Calu3 (cell line): ENCODE data around the gene PRODH. TPM values are rescaled to one million over a fixed set of nuclear protein-coding genes. Genes with fewer than 3 reads are reported as not detected.
A peak's percentile ranks its signal among the peaks of the same experiment; 100 is the strongest.
"Not testable (repeated sequence)": the region's sequence is repeated elsewhere in the genome, so short reads cannot be mapped to it uniquely, and the experiment has no call there.

Source experiments
- BruUV-seq: library from RNA; stranded (reverse); fragments of 400-500 nt; replicated peaks from 2 replicates; lab custom pipeline; 2021; lab: Mats Ljungman, UMichigan
- CTCF ChIA-PET: fragments of 300-600 bp; sonication (Branson Sonifier 250); formaldehyde crosslinking; loops from one replicate; lab custom pipeline; 2022; ENCODE audit warnings: antibody characterized with exemption; lab: Charles Lee
- DNase-seq: peaks from one replicate; pipeline ENCODE4 v3.0.0; 2022
- H3K27ac Mint-ChIP-seq: one replicate; pipeline ENCODE4 v1.8.0; 2022; ENCODE audit warnings: mixed read lengths; ENCODE audit not compliant: unreplicated experiment
- H3K27me3 Mint-ChIP-seq: one replicate; pipeline ENCODE4 v1.8.0; 2022; ENCODE audit warnings: mixed read lengths; ENCODE audit not compliant: unreplicated experiment
- H3K36me3 Mint-ChIP-seq: one replicate; pipeline ENCODE4 v1.8.0; 2022; ENCODE audit warnings: mild to moderate bottlenecking, moderate library complexity, mixed read lengths; ENCODE audit not compliant: insufficient read depth, unreplicated experiment
- H3K4me1 Mint-ChIP-seq: one replicate; pipeline ENCODE4 v1.8.0; 2022; ENCODE audit warnings: mild to moderate bottlenecking, low read depth, mixed read lengths; ENCODE audit not compliant: unreplicated experiment
- H3K4me3 Mint-ChIP-seq: one replicate; pipeline ENCODE4 v1.8.0; 2022; ENCODE audit warnings: mild to moderate bottlenecking, low read depth, moderate library complexity, mixed read lengths; ENCODE audit not compliant: unreplicated experiment
- H3K9me3 Mint-ChIP-seq: one replicate; pipeline ENCODE4 v1.8.0; 2022; ENCODE audit warnings: low read depth, mixed read lengths; ENCODE audit not compliant: unreplicated experiment
- intact Hi-C: fragments of 100-400 bp; cut with micrococcal nuclease; formaldehyde crosslinking; loops from one replicate; pipeline ENCODE4 v1.10.0; 2022; ENCODE audit not compliant: unreplicated experiment
- total RNA-seq: library from RNA; stranded (reverse); gene quantifications from 2 replicates; pipeline ENCODE4 v1.2.3, GENCODE V29; 2022
- TF ChIP-seq, protein P1 (sequence below): fragments of 200-600 bp; IDR thresholded peaks from one replicate; pipeline ENCODE4 v1.8.0; 2022; ENCODE audit warnings: antibody characterized with exemption; ENCODE audit not compliant: unreplicated experiment

PRODH gene
- total RNA-seq, 1 experiment from 2014 or later, result 1.5 TPM

DNA sequence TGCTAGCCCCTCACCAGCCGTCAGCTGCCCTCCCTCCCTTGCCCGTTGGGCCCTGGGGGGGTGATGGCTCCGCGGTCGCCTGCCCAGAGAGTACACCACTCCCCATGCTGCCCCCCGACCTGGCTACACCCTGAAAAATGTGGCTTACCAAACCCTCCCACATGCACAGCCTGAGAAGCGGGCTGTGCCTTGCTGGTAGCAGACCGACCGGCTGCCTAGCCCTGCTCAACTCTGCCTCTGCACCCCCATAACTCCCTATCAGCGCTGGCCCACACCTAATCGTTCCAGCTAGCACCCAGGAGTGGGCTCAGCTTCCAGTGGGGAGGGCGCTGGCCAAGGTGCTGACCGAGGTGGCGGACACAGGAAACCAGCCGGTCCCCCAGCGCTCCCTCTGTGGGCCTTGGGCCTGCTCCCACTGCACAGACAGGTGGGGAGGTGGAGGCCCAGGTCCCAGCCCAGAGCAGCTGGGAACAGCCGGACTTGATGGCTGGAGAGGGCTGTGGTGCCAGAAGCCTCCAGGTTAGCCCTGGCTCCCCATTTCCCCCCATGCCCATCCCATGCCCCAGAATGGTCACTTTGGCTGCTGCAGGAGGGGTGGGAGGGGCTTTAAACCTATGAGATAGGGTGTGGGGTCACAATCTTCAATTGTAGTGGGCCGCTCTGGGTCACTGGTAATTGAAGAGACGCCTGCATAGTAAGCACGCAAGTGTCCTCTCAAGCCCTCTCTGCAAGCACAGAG, 32.1 kb upstream of the PRODH start:
- BruUV-seq, result no TSS peak
- H3K9me3 Mint-ChIP-seq, result no peaks in the 10 kb centered on the region
- TF ChIP-seq, protein P1, sequence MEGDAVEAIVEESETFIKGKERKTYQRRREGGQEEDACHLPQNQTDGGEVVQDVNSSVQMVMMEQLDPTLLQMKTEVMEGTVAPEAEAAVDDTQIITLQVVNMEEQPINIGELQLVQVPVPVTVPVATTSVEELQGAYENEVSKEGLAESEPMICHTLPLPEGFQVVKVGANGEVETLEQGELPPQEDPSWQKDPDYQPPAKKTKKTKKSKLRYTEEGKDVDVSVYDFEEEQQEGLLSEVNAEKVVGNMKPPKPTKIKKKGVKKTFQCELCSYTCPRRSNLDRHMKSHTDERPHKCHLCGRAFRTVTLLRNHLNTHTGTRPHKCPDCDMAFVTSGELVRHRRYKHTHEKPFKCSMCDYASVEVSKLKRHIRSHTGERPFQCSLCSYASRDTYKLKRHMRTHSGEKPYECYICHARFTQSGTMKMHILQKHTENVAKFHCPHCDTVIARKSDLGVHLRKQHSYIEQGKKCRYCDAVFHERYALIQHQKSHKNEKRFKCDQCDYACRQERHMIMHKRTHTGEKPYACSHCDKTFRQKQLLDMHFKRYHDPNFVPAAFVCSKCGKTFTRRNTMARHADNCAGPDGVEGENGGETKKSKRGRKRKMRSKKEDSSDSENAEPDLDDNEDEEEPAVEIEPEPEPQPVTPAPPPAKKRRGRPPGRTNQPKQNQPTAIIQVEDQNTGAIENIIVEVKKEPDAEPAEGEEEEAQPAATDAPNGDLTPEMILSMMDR, result no peak
- no peaks in the 10 kb centered on the region for H3K4me1 Mint-ChIP-seq
- H3K27ac Mint-ChIP-seq, result no peak overlapping the region
- H3K27me3 Mint-ChIP-seq, result peaks cover 11% of the 10 kb centered on the region
- intact Hi-C loops, result no loop called here
- no peaks in the 10 kb centered on the region for H3K36me3 Mint-ChIP-seq
- no peak overlapping the region for H3K4me3 Mint-ChIP-seq
- CTCF ChIA-PET, result interaction anchor here (0.6 kb wide), 1 partner anchor 817 kb away, joined by 3 read pairs; no protein-coding TSS in a partner anchor
- peak; percentile 39 for DNase-seq

DNA sequence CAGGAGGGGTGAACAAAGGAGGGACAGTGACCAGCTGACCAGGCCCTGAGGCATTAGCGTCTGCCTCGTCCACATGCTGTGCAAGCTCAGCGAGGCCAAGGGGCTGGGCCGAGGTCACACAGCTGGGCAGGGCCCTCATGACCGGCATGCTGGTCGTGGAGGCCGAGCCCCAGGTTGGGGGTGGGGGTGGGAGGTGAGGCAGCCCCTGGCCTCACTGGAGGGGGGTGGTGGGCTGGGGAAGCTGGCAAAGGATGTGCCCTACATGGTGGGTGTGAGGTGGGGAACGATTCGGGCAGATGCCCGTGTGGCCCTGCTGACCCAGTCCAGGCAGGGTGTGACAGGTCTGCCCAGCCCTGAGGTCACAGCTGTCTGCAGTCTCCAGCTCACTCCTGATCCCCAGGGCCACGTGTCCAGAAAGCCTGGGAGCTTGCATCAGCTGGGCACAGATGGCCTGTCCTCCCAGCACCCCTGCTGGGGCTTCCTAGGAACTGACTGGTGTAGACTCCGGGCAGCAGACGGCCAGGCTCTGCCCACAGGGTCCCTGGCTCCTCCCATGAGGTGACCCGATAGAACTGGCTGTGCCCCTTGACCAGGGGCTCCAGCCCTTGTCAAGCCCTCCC, 31.4 kb upstream of the PRODH start:
- CTCF ChIA-PET, result interaction anchor here (0.6 kb wide), 1 partner anchor 816 kb away, joined by 3 read pairs; no protein-coding TSS in a partner anchor
- intact Hi-C loops, result not testable (repeated sequence)

GRCh38 chr22:18966748-18967147, 30.7 kb upstream of the PRODH start:
- Mint-ChIP-seq H3K9me3 (no peaks in the 10 kb centered on the region), H3K36me3 (no peaks in the 10 kb centered on the region), H3K27ac (no peak overlapping the region), H3K27me3 (peaks cover 11% of the 10 kb centered on the region), H3K4me3 (no peak overlapping the region), H3K4me1 (no peaks in the 10 kb centered on the region)
- no TSS peak for BruUV-seq
- DNase-seq, result no peak
- CTCF ChIA-PET, result no interaction called here
- TF ChIP-seq, protein P1, result no peak
- intact Hi-C loops, result no loop called here

More for the DNA sequence above, 31.4 kb upstream of the PRODH start:
- H3K4me3 Mint-ChIP-seq, BruUV-seq, H3K4me1 Mint-ChIP-seq, H3K9me3 Mint-ChIP-seq, H3K36me3 Mint-ChIP-seq, H3K27ac Mint-ChIP-seq: not testable (repeated sequence)
- DNase-seq, result peak; percentile 56
- TF ChIP-seq, protein P1, result peak; percentile 21
- H3K27me3 Mint-ChIP-seq, result peaks cover 11% of the 10 kb centered on the region

DNA sequence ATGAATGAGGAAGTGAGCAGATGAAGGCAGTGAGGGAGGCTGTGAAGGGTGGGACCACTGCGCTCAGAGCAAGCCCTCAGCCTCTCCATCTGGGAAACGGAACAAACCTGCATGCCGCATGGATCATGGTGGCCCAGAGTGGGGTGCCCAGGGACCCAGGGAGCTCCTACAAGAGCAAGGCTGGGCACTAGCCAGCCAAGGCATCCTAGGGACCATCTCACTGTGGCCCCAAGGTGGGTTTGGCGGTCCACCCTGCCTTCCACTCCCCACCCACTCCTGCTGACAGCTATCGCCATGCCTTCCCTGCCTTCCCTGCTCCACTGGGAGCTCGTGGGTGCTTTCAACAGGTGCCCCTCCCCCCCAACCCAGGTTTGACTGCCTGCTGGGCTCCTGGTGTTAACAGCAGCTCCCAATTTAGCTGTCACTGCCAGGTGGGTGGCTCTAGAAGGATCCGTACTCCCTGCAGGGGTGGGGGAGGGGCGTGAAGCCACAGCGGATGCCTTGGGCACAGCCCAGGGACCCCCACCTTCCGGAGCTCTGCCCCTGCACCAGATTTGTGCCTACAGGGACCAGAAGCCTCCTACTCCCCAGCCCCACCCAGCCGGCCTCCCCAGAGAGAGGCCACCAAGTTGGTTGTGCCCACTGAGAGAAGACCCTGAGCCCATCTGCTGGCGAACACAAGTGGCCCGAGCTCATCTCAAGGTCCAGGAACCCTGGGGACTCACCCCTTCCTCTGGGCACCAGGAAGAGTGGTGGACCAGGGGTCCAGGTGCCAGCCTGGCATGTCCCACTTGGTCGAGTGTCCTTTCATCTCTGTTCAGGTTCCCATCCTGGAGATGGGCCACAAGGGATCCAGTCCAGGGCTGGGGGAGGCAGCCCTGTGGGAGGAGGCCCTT, 29.7 kb upstream of the PRODH start:
- TF ChIP-seq, protein P1, result no peak
- H3K27ac Mint-ChIP-seq, result no peak overlapping the region
- no peak for DNase-seq
- BruUV-seq, result no TSS peak
- peaks cover 11% of the 10 kb centered on the region for H3K27me3 Mint-ChIP-seq
- intact Hi-C loops, result no loop called here
- H3K4me1 Mint-ChIP-seq, result no peaks in the 10 kb centered on the region
- H3K4me3 Mint-ChIP-seq, result no peak overlapping the region
- no peaks in the 10 kb centered on the region for H3K9me3 Mint-ChIP-seq
- CTCF ChIA-PET, result no interaction called here
- H3K36me3 Mint-ChIP-seq, result no peaks in the 10 kb centered on the region

- H3K4me1 Mint-ChIP-seq, H3K4me3 Mint-ChIP-seq, DNase-seq, H3K27me3 Mint-ChIP-seq, H3K36me3 Mint-ChIP-seq, H3K9me3 Mint-ChIP-seq, H3K27ac Mint-ChIP-seq, intact Hi-C loops, BruUV-seq, CTCF ChIA-PET: not testable (repeated sequence)
These were observed 28.6 kb upstream of the PRODH start for GRCh38 chr22:18964501-18965265.

GRCh38 chr22:18964051-18964450, 28.0 kb upstream of the PRODH start:
- BruUV-seq, H3K27me3 Mint-ChIP-seq, H3K4me1 Mint-ChIP-seq, CTCF ChIA-PET, H3K4me3 Mint-ChIP-seq, H3K9me3 Mint-ChIP-seq, intact Hi-C loops, H3K36me3 Mint-ChIP-seq, DNase-seq, H3K27ac Mint-ChIP-seq: not testable (repeated sequence)
